GM19193 (cell line): ENCODE data around the gene INPPL1.

Experiments used
- POLR2A ChIP-seq: IDR thresholded peaks from 4 replicates; pipeline ENCODE4 v1.6.1; 2011; ENCODE audit not compliant: insufficient read depth, insufficient read length; ENCODE audit errors: extremely low read depth

The INPPL1 gene, protein sequence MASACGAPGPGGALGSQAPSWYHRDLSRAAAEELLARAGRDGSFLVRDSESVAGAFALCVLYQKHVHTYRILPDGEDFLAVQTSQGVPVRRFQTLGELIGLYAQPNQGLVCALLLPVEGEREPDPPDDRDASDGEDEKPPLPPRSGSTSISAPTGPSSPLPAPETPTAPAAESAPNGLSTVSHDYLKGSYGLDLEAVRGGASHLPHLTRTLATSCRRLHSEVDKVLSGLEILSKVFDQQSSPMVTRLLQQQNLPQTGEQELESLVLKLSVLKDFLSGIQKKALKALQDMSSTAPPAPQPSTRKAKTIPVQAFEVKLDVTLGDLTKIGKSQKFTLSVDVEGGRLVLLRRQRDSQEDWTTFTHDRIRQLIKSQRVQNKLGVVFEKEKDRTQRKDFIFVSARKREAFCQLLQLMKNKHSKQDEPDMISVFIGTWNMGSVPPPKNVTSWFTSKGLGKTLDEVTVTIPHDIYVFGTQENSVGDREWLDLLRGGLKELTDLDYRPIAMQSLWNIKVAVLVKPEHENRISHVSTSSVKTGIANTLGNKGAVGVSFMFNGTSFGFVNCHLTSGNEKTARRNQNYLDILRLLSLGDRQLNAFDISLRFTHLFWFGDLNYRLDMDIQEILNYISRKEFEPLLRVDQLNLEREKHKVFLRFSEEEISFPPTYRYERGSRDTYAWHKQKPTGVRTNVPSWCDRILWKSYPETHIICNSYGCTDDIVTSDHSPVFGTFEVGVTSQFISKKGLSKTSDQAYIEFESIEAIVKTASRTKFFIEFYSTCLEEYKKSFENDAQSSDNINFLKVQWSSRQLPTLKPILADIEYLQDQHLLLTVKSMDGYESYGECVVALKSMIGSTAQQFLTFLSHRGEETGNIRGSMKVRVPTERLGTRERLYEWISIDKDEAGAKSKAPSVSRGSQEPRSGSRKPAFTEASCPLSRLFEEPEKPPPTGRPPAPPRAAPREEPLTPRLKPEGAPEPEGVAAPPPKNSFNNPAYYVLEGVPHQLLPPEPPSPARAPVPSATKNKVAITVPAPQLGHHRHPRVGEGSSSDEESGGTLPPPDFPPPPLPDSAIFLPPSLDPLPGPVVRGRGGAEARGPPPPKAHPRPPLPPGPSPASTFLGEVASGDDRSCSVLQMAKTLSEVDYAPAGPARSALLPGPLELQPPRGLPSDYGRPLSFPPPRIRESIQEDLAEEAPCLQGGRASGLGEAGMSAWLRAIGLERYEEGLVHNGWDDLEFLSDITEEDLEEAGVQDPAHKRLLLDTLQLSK

DNA sequence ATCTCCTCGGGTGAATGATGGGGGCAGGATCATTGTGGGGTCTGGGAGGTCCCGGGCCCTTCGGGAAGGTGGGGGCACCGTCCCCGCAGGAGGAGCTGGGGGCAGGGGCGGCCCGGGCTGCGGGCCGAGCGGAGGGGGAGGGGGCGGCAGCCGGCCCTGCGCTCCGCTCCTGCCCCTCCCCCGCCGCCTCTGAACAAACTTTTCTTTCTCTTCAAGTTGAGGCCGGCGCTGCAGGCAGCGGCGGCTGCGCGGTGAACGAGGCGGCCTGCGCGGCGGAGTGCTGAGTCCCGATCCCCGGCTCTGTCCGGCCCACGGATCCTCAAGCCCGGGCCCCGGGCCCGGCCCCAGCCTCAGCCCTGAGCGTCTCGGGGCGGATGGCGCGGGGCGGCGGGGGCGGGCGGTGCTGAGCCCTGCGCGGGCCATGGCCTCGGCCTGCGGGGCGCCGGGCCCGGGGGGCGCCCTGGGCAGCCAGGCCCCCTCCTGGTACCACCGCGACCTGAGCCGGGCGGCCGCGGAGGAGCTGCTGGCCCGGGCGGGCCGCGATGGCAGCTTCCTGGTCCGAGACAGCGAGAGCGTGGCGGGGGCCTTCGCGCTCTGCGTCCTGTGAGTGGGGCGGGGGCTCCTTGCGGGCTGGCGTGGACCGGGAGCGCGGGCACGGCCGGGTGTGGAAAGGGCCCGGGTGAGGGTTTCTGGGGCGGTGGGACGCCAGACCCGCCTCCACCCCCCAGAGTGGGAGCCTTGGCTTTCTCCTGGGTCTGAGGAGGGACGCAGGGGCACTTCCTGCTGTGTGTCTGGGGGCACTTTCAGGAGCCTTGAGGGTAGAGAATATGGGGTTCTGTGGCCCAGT, at the start of gene INPPL1:
INPPL1 (plus strand) TSS at position 204 of the 847 bp plus-strand sequence; CDS start at position 422, 218 bp downstream.
- TF ChIP-seq POLR2A, result peak; percentile 37

DNA sequence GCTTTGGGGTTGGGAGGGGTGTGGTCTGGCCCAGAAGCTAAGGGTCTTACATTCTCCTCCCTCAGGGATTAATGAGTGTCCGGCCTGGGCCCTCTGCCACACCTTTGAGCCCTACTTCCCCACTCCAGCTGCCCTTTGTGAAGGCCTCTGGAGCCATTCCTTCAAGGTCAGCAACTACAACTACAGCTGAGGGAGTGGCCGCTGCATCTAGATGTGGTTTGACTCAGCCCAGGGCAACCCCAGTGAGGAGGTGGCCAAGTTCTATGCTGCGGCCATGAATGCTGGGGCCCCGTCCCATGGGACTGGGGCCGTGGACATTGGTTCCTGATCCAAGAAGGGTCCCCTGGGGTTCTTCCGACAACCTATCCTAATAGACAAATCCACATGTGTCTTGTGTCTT, 46.9 kb upstream of the INPPL1 start:
- no peak for TF ChIP-seq POLR2A

DNA sequence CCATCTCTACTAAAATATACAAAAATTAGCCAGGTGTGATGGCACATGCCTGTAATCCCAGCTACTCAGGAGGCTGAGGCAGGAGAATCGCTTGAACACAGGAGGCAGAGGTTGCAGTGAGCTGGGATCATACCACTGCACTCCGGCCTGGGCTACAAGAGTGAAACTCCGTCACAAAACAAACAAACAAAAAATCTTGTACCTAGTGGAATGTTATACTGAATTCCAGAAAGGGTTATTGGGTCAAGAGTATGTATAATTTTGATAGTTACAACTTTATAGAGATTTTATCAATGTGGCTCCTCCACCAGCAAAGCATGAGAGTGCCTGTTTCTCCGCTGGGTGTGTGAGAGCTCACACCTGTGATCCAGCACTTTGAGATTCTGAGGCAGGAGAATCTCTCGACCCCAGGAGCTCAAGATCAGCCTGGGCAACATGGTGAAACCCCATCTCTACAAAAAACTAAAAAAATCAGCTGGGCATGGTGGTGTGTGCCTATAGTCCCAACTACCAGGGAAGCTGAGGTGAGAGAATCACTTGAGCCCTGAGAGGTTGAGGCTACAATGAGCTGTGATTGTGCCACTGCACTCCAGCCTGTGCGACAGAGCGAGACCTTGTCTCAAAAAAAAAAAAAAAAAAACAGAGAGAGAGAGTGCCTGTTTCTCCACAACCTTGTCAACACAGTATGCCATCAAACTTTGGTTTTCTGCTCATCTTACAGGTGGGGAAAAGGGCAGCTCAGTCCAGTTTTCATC, 45.3 kb upstream of the INPPL1 start:
- no peak for TF ChIP-seq POLR2A

DNA sequence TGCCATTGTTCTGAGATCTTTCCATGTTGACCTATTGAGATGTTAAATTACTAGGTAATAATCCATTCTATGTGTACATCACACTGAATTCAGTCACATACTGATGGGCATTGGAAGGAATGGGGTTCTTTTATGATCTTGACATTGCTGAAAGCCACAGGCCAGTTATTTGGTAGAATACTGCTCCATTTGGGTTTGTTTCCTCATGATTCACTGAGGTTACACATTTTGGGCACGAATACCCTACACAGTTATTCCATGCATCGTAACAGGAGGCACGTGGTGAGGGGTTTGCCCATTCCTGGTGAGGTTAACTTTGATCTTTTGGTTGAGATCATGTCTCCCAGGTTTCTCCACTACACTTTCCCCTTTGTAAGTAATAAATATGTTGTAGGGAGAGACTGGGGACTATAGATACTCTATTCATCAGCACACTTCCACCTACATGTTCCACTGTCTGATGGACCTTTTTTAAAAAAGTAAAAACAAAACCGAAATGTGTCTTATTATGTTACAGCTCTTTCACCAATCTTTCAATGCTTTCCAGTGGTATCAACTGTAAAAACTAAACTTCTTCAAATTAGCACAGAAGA, 44.7 kb upstream of the INPPL1 start:
- TF ChIP-seq POLR2A, result no peak

DNA sequence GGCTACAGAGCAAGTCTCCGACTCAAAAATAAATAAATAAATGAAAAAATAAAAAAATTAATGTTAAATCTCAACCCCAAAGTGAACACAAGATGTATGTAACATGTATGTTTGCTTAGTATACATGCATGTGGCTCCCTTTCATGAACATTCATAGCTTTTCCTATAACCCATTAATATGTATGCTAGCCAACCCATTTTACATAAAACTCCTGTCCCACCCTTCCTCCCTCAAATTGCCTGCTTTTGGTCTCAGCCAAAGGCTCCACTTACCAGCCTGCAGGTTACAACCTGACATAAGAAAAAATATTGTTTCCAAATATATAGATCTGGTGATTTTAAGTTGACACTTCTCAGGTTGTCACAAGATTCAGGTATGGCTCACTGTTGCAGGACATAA, 36.3 kb upstream of the INPPL1 start:
- no peak for TF ChIP-seq POLR2A

DNA sequence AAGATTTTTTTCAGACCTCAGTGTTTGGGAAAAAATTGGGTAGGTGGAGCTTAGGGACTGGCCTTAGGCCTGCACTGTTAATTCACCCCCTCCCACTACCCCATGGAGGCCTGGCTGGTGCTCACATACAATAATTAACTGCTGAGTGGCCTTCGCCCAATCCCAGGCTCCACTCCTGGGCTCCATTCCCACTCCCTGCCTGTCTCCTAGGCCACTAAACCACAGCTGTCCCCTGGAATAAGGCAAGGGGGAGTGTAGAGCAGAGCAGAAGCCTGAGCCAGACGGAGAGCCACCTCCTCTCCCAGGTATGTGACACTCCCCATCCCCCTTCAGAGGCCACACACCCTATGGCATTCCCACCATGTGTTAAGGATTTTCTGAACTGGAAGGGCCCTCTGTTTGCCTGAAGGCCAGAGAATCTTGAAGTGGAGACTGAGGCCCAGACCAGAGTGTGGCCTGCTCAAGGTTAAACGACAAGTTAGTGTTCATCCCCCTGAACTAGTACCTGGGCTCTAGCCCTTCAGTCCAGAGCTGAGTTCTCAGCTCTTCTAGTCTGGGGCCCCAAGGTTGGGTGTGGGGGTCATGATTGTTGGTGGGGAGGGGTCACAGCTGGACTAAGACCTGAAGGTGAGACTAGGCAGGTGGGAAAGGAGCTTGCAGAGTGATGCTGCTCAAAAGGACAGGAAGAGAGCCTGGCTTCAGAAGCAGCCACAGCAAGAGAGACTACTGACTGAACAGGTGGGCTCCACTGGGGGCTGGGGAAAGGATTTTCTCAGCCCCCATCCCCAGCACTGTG, 34.9 kb upstream of the INPPL1 start:
- TF ChIP-seq POLR2A, result no peak

DNA sequence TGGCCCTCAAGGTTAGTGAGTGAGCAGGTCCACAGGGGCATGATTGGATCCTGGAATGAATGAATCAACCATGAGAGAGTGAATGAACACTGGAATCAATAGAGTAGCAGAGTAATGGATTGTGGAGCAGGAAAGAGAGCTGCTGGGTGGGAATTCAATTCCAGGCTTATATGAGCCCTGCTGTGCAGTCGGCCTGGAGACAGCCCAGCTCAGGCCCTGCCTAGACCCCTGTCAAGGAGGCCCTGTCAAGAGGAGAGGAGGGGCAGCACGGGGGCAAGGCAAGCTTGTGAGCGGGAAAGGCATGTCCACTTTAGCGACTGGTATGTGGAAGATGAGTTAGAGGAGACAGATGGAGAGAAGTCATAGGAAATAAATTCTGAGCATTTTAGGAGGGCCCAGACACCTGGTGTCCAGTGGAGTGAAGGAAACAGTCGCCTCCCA, 33.9 kb upstream of the INPPL1 start:
- TF ChIP-seq POLR2A, result no peak

DNA sequence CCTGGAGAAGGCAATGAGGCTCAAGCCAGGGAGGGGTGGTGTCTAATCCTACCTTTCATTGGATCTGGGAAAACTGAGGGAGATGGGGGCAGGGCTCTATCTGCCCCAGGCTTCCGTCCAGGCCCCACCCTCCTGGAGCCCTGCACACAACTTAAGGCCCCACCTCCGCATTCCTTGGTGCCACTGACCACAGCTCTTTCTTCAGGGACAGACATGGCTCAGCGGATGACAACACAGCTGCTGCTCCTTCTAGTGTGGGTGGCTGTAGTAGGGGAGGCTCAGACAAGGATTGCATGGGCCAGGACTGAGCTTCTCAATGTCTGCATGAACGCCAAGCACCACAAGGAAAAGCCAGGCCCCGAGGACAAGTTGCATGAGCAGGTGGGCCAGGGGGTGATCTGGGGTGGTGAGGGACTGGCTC, 32.6 kb upstream of the INPPL1 start, which contains the start of gene FOLR1:
FOLR1 (plus strand) TSS at position 180 of the 421 bp plus-strand sequence; CDS start at position 214, 34 bp downstream.
- TF ChIP-seq POLR2A, result no peak

DNA sequence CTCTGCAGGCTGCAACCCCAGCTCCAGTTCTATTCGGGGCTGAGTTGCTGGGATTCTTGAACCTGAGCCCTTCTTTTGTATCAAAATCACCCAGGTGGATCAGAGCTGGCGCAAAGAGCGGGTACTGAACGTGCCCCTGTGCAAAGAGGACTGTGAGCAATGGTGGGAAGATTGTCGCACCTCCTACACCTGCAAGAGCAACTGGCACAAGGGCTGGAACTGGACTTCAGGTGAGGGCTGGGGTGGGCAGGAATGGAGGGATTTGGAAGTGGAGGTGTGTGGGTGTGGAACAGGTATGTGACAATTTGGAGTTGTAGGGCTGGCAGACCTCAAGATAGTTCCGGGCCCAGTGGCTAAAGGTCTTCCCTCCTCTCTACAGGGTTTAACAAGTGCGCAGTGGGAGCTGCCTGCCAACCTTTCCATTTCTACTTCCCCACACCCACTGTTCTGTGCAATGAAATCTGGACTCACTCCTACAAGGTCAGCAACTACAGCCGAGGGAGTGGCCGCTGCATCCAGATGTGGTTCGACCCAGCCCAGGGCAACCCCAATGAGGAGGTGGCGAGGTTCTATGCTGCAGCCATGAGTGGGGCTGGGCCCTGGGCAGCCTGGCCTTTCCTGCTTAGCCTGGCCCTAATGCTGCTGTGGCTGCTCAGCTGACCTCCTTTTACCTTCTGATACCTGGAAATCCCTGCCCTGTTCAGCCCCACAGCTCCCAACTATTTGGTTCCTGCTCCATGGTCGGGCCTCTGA, 28.9 kb upstream of the INPPL1 start:
- TF ChIP-seq POLR2A, result no peak

DNA sequence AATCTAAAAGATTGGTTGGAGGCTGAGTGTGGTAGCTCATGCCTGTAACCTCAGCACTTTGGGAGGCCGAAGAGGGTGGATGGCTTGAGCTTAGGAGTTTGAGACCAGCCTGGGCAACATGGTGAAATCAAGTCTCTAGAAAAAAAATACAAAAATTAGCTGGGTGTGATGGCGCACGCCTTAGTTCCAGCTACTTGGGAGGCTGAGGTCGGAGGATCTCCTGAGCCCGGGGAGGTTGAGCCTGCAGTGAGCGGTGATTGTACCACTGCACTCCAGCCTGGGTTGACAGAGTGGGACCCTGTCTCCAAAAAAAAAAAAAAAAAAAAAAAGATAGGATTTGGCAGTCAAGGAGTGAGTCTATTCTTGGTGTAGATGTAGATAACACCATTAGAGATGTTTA, 22.0 kb upstream of the INPPL1 start:
- no peak for TF ChIP-seq POLR2A

DNA sequence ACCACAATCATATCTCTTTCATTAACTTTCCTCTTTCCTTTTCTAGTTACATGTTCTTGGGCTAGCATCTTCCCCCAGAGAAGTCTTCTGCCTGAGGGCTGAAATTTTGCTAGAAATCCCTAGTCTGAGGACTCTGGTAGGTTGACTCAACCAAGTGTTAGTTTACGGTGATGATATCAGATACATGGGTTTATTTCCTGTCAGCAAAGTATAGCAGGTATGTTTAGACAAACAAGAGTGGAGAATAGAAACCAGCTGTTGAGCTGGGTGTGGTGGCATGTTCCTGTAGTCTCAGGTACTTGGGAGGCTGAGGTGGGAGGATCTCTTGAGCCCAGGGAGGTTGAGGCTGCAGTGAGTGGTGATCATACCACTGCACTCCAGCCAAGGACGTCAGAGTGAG, 21.4 kb upstream of the INPPL1 start:
- no peak for TF ChIP-seq POLR2A
